Measurements from ENCODE around the gene SMIM21.

Gene SMIM21

GRCh38 chr18:75377258-75377657, 50.2 kb downstream of the SMIM21 start:
- DNase-seq (ENCODE audit: low read depth in 2 of 2), result no peak

- no peak for DNase-seq (ENCODE audit: low read depth in 2 of 2)
Measured at GRCh38 chr18:75376004-75376403, 51.5 kb downstream of the SMIM21 start.

GRCh38 chr18:75375341-75375740, 52.2 kb downstream of the SMIM21 start:
- no peak for DNase-seq (ENCODE audit: low read depth in 2 of 2)

DNA sequence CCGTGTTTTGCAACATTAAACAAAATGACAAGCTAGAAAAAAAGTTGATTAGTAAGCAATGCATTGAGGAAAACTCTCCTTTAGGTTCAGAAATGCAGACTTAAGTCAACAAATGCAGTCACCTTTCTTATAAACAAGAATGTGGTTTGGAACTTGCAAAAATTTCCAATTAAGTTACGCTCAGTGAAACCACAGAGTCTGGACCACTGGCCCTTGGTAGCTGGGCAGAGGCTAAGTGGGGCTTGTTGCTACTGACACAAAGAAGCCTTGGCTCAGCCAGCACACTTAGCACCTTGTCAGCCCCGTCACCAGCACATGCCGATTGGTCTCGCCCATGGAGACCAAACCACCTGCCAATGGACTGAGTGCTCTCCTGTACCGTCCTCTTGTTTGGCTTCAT, 53.0 kb downstream of the SMIM21 start:
- no peak for DNase-seq (ENCODE audit: low read depth in 2 of 2)

DNA sequence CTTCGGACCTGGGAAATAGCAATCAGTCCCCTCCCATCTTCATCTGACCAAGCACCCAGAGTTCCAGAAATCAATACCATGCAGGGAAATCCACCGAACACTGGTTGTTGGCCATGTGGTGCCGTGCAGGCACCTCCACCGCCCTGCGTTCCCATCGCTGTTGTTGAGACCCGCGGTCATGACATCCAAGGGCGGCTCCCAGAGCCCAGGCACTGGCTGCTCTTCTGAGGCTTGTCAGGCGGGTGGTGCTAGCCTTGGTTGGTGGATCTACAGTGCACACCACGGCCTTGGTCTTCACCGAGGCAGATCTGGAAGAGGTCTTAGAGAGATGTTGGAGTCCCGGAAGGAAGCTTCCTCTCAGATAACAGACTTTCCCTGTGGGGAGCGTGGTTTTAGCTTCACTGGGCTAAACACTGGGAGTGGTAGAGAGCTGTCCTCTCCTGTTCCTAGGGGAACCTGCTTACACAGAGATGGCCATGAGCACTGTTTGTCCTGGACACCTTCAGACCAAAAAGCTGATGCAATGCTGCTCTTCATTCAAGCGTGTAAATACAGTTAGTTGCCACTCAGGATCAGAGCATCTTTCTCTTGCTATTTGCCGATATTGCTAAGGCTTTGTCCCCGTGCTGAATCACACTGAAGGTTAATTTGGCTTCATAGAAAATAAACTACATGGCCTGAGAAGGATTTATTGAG, 58.3 kb downstream of the SMIM21 start:
- no peak for DNase-seq (ENCODE audit: low read depth in 2 of 2)

GRCh38 chr18:75365837-75366236, 61.7 kb downstream of the SMIM21 start:
- DNase-seq (ENCODE audit: low read depth in 2 of 2), result no peak

DNA sequence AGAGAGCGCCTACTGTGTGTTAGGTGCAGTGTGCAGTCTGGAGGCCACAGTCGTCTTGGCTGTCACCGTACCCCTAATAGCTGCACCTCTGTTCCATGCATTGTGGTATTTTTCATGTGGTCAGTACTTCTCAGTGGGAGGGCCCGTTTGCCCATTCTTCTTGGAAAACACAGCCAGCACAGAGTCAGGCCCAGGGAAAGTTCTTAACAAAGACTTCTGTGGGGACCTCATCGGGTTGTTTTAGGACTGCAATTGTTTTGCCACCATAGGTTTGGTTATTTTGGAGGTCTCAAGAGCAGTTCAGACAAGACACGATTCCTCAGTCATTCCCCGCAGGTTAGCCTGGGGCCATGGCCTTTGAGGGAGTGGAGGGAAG, 62.3 kb downstream of the SMIM21 start:
- no peak for DNase-seq (ENCODE audit: low read depth in 2 of 2)

DNA sequence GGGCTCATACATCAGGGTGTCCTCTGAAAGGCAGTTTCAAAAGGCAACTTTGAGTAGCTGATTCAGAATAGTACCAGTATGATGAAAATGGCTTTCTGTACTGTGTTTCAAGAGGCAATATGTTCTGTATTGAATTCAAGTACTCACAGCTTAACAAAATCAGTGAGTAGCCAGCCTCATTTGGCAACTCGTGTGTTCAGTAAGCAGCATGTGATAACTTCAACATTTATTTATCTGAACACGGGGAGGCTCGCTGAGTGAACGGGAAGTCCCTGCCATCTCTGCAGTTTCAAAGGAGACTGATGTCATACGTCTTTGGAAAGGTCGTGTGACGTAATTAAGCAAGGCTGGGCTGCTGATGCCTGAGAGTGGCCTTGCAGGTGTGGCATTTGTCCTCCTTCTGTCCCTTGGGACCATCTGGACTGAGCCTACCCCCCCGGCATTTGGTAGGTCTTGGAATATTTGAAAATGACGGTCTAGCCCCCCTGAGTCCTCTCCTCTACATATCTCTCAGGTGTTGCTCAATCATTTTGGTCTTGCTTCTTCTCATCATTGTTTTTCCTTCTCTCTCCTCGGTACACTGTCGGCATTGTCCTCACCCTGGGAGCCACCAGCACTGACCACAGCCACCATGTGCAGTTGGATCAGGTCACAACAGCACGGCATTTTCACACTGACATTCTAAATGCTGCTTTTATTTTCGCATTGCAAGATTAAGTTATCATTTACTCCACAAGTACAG, 62.8 kb downstream of the SMIM21 start:
- no peak for DNase-seq (ENCODE audit: low read depth in 2 of 2)

- no peak for DNase-seq (ENCODE audit: low read depth in 2 of 2)
Measured at GRCh38 chr18:75363446-75364225, 63.9 kb downstream of the SMIM21 start.

DNA sequence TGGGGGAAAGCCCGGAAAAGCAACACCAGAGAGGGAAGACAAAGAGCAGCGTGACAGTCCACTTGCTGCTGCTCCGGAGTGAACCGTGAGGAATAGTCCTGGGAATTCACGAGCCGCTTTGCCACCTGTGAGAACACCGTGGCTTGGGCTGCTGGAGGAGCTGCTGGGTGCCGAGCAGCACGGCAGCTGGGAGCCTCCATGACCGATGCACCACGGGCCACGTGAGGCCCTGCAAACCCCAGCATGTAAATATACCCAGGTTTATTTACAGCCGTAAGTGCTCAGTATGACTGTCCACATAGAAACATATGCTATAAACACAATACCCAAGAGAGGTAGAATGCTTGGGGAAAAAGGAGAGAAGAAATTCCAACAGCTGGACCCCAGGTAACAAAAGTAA, 65.1 kb downstream of the SMIM21 start:
- DNase-seq (ENCODE audit: low read depth in 2 of 2), result no peak

- no peak for DNase-seq (ENCODE audit: low read depth in 2 of 2)
Measured at GRCh38 chr18:75360941-75361340, 66.6 kb downstream of the SMIM21 start.

GRCh38 chr18:75360215-75360614, 67.3 kb downstream of the SMIM21 start:
- DNase-seq (ENCODE audit: low read depth in 2 of 2), result no peak
